Ectodermal cell (in vitro differentiated cells): ENCODE results near the gene GPC3.
"Not testable (repeated sequence)": the region's sequence is repeated elsewhere in the genome, so short reads cannot be mapped to it uniquely, and the experiment has no call there.

Source experiments
- H3K27ac ChIP-seq: 2 replicates; pipeline ENCODE4 v1.7.0; 2013; ENCODE audit warnings: mild to moderate bottlenecking, low read depth, low read length; ENCODE audit not compliant: insufficient read depth, poor library complexity, severe bottlenecking
- H3K27me3 ChIP-seq: 2 replicates; pipeline ENCODE4 v1.7.0; 2013; ENCODE audit warnings: mild to moderate bottlenecking, low read length; ENCODE audit not compliant: insufficient read depth, control insufficient read depth, poor library complexity, severe bottlenecking
- H3K36me3 ChIP-seq: one replicate; pipeline ENCODE4 v1.7.0; 2013; ENCODE audit warnings: low read length; ENCODE audit not compliant: control insufficient read depth, insufficient read depth
- H3K4me1 ChIP-seq: one replicate; pipeline ENCODE4 v1.7.0; 2013; ENCODE audit warnings: low read length; ENCODE audit not compliant: control insufficient read depth, insufficient read depth
- H3K4me3 ChIP-seq: 2 replicates; pipeline ENCODE4 v1.7.0; 2013; ENCODE audit warnings: low read depth, low read length, control low read depth; ENCODE audit not compliant: insufficient read depth
- H3K9me3 ChIP-seq: 2 replicates; pipeline ENCODE4 v1.7.0; 2013; ENCODE audit warnings: mild to moderate bottlenecking, low read length, moderate library complexity; ENCODE audit not compliant: control insufficient read depth
- whole genome bisulfite sequencing, 2 experiments: methylation state at CpG; one replicate each; pipeline ENCODE4 v1.1.7; 2013; ENCODE audit warnings: missing lambda C conversion rate in 2 of 2; 5-methylcytosine and 5-hydroxymethylcytosine counted together

Gene GPC3

GRCh38 chrX:134015510-134015909 lies 30.1 kb upstream of the GPC3 start:
- not testable (repeated sequence) for H3K27ac ChIP-seq, H3K4me3 ChIP-seq, H3K27me3 ChIP-seq, H3K9me3 ChIP-seq, H3K36me3 ChIP-seq, H3K4me1 ChIP-seq
- no CpG with 5 or more reads among the region's 3 CpGs for WGBS, 2 experiments

GRCh38 chrX:134013524-134013923 lies 28.1 kb upstream of the GPC3 start:
- H3K4me1 ChIP-seq, result no peaks in the 10 kb centered on the region
- no peaks in the 10 kb centered on the region for H3K27me3 ChIP-seq
- H3K27ac ChIP-seq, result no peak overlapping the region
- H3K9me3 ChIP-seq, result no peaks in the 10 kb centered on the region
- no peak overlapping the region for H3K4me3 ChIP-seq
- no peaks in the 10 kb centered on the region for H3K36me3 ChIP-seq
- WGBS, 2 experiments, result 92 to 97% methylated on average over 4 of the region's 4 CpGs

- 100% methylated on average over 1 of the region's 1 CpG for WGBS, 2 experiments
- Histone ChIP-seq H3K4me1 (no peaks in the 10 kb centered on the region), H3K36me3 (no peaks in the 10 kb centered on the region), H3K4me3 (no peak overlapping the region), H3K27ac (no peak overlapping the region), H3K27me3 (no peaks in the 10 kb centered on the region), H3K9me3 (no peaks in the 10 kb centered on the region)
Observed at GRCh38 chrX:134013092-134013497, 27.7 kb upstream of the GPC3 start.

- H3K27ac ChIP-seq, result no peak overlapping the region
- no peaks in the 10 kb centered on the region for H3K9me3 ChIP-seq
- no CpG with 5 or more reads among the region's 1 CpG for WGBS, 2 experiments
- H3K4me3 ChIP-seq, result no peak overlapping the region
- H3K27me3 ChIP-seq, result no peaks in the 10 kb centered on the region
- H3K4me1 ChIP-seq, result no peaks in the 10 kb centered on the region
- no peaks in the 10 kb centered on the region for H3K36me3 ChIP-seq
Observed at GRCh38 chrX:134010690-134011089, 25.3 kb upstream of the GPC3 start.

- WGBS, 2 experiments, result 100% methylated on average over 1 of the region's 1 CpG; no CpG with 5 or more reads in 1 of the 2 experiments
- Histone ChIP-seq H3K36me3 (no peaks in the 10 kb centered on the region), H3K4me3 (no peak overlapping the region), H3K27ac (no peak overlapping the region), H3K9me3 (no peaks in the 10 kb centered on the region), H3K4me1 (no peaks in the 10 kb centered on the region), H3K27me3 (no peaks in the 10 kb centered on the region)
Observed at GRCh38 chrX:134007716-134008115, 22.3 kb upstream of the GPC3 start.

- H3K4me3 ChIP-seq, result no peak overlapping the region
- no CpG with 5 or more reads among the region's 2 CpGs for WGBS, 2 experiments
- H3K9me3 ChIP-seq, result no peaks in the 10 kb centered on the region
- H3K36me3 ChIP-seq, result no peaks in the 10 kb centered on the region
- H3K27me3 ChIP-seq, result no peaks in the 10 kb centered on the region
- no peaks in the 10 kb centered on the region for H3K4me1 ChIP-seq
- H3K27ac ChIP-seq, result no peak overlapping the region
Observed at GRCh38 chrX:134006484-134007161, 21.2 kb upstream of the GPC3 start.

- WGBS, 2 experiments, result 93 to 100% methylated on average over 2 of the region's 2 CpGs
- Histone ChIP-seq H3K36me3 (no peaks in the 10 kb centered on the region), H3K9me3 (no peaks in the 10 kb centered on the region), H3K27ac (no peak overlapping the region), H3K4me3 (no peak overlapping the region), H3K27me3 (no peaks in the 10 kb centered on the region), H3K4me1 (no peaks in the 10 kb centered on the region)
Observed at GRCh38 chrX:134004084-134004483, 18.7 kb upstream of the GPC3 start.

GRCh38 chrX:134002921-134003615 lies 17.7 kb upstream of the GPC3 start:
- Histone ChIP-seq H3K27me3 (no peaks in the 10 kb centered on the region), H3K27ac (no peak overlapping the region), H3K4me3 (no peak overlapping the region), H3K36me3 (no peaks in the 10 kb centered on the region), H3K9me3 (no peaks in the 10 kb centered on the region), H3K4me1 (no peaks in the 10 kb centered on the region)
- 86% methylated on average over 1 of the region's 4 CpGs; no CpG with 5 or more reads in 1 of the 2 experiments for WGBS, 2 experiments

- no peak overlapping the region for H3K4me3 ChIP-seq
- no peak overlapping the region for H3K27ac ChIP-seq
- no peaks in the 10 kb centered on the region for H3K9me3 ChIP-seq
- H3K4me1 ChIP-seq, result no peaks in the 10 kb centered on the region
- H3K27me3 ChIP-seq, result no peaks in the 10 kb centered on the region
- H3K36me3 ChIP-seq, result no peaks in the 10 kb centered on the region
- 54 to 68% methylated on average over 10 to 12 of the region's 14 CpGs for WGBS, 2 experiments
Observed at GRCh38 chrX:134000260-134001245, 15.2 kb upstream of the GPC3 start.
